ENCODE data around the gene IVNS1ABP. TPM values are rescaled to one million over a fixed set of nuclear protein-coding genes. Genes with fewer than 3 reads are reported as not detected.
"Not testable (repeated sequence)": the region's sequence is repeated elsewhere in the genome, so short reads cannot be mapped to it uniquely, and the experiment has no call there.

Gene IVNS1ABP
- total and polyA plus RNA-seq, 8 donors, result 19.3 to 297 (median 54.1) TPM

- H3K27ac ChIP-seq, result no peak overlapping the region
- 77 to 90% (median 80%) methylated on average over 1 of the region's 1 CpG for whole genome bisulfite sequencing, 5 donors
- intact Hi-C loops (cut with DNase I; ENCODE audit: low total_unique reads), result no loop called here
- H3K4me3 ChIP-seq, result no peak overlapping the region
- no peaks in the 10 kb centered on the region for H3K36me3 ChIP-seq
- H3K27me3 ChIP-seq, result no peaks in the 10 kb centered on the region
- H3K9me3 ChIP-seq, result no peaks in the 10 kb centered on the region
- TF ChIP-seq POLR2A (IDR thresholded peaks at IDR 0.05) (no peak), POLR2AphosphoS5 (IDR thresholded peaks at IDR 0.05) (no peak), EP300 (IDR thresholded peaks at IDR 0.05) (no peak), CTCF (IDR thresholded peaks at IDR 0.05) (no peak)
- DNase-seq, result no peak
- peaks cover 0 to 6% (median 0%) of the 10 kb centered on the region in 4 donors for H3K4me1 ChIP-seq
These were observed 58.4 kb downstream of the IVNS1ABP start for GRCh38 chr1:185258676-185259075.

GRCh38 chr1:185257950-185258208, 59.2 kb downstream of the IVNS1ABP start:
- Histone ChIP-seq H3K9me3 (no peaks in the 10 kb centered on the region), H3K36me3 (no peaks in the 10 kb centered on the region), H3K27ac (no peak overlapping the region), H3K27me3 (no peaks in the 10 kb centered on the region), H3K4me1 (peaks cover 0 to 6% (median 0%) of the 10 kb centered on the region in 4 donors), H3K4me3 (no peak overlapping the region)
- intact Hi-C loops (cut with DNase I; ENCODE audit: low total_unique reads), result no loop called here
- TF ChIP-seq EP300 (IDR thresholded peaks at IDR 0.05) (no peak), POLR2A (IDR thresholded peaks at IDR 0.05) (no peak), CTCF (IDR thresholded peaks at IDR 0.05) (no peak), POLR2AphosphoS5 (IDR thresholded peaks at IDR 0.05) (no peak)
- 57 to 76% (median 63%) methylated on average over 2 of the region's 2 CpGs for WGBS, 5 donors
- no peak for DNase-seq

- H3K36me3 ChIP-seq; intact Hi-C loops (cut with DNase I; ENCODE audit: low total_unique reads); H3K9me3 ChIP-seq; H3K4me3 ChIP-seq; DNase-seq; H3K4me1 ChIP-seq; H3K27me3 ChIP-seq; H3K27ac ChIP-seq: not testable (repeated sequence)
- 86 to 95% (median 90%) methylated on average over 10 to 29 of the region's 32 CpGs for WGBS, 5 donors
These were observed 59.7 kb downstream of the IVNS1ABP start for GRCh38 chr1:185257116-185257949.

- DNase-seq; H3K4me3 ChIP-seq; H3K9me3 ChIP-seq; H3K27ac ChIP-seq; H3K27me3 ChIP-seq; H3K4me1 ChIP-seq; H3K36me3 ChIP-seq; intact Hi-C loops (cut with DNase I; ENCODE audit: low total_unique reads): not testable (repeated sequence)
- 82 to 100% (median 95%) methylated on average over 3 to 5 of the region's 6 CpGs for WGBS, 5 donors
These were observed 61.4 kb downstream of the IVNS1ABP start for GRCh38 chr1:185255595-185255994.

GRCh38 chr1:185252404-185252803, 64.6 kb downstream of the IVNS1ABP start:
- intact Hi-C loops (cut with DNase I; ENCODE audit: low total_unique reads); H3K36me3 ChIP-seq: not testable (repeated sequence)

GRCh38 chr1:185251928-185252327, 65.1 kb downstream of the IVNS1ABP start:
- H3K4me3 ChIP-seq; H3K9me3 ChIP-seq; intact Hi-C loops (cut with DNase I; ENCODE audit: low total_unique reads); DNase-seq; H3K27me3 ChIP-seq; H3K36me3 ChIP-seq; H3K4me1 ChIP-seq; H3K27ac ChIP-seq: not testable (repeated sequence)
- 88 to 100% (median 97%) methylated on average over 3 of the region's 4 CpGs for WGBS, 5 donors

More at GRCh38 chr1:185252404-185252803, 64.6 kb downstream of the IVNS1ABP start:
- H3K9me3 ChIP-seq, H3K4me3 ChIP-seq, DNase-seq, H3K27ac ChIP-seq, H3K27me3 ChIP-seq, H3K4me1 ChIP-seq: not testable (repeated sequence)
- WGBS, 5 donors, result 100% methylated on average over 1 of the region's 1 CpG; no CpG with 5 or more reads in 4 of the 5 donors

Data from stomach (tissue), 9 donors.